Activated gamma-delta T cell treated with Interleukin-2 at 50 U/mL for 16 hours (primary cell): ENCODE results near the gene CD59.

Source experiments
- DNase-seq: peaks from one replicate; pipeline ENCODE4 v3.0.0-alpha.2; 2020

Gene CD59, protein sequence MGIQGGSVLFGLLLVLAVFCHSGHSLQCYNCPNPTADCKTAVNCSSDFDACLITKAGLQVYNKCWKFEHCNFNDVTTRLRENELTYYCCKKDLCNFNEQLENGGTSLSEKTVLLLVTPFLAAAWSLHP

DNA sequence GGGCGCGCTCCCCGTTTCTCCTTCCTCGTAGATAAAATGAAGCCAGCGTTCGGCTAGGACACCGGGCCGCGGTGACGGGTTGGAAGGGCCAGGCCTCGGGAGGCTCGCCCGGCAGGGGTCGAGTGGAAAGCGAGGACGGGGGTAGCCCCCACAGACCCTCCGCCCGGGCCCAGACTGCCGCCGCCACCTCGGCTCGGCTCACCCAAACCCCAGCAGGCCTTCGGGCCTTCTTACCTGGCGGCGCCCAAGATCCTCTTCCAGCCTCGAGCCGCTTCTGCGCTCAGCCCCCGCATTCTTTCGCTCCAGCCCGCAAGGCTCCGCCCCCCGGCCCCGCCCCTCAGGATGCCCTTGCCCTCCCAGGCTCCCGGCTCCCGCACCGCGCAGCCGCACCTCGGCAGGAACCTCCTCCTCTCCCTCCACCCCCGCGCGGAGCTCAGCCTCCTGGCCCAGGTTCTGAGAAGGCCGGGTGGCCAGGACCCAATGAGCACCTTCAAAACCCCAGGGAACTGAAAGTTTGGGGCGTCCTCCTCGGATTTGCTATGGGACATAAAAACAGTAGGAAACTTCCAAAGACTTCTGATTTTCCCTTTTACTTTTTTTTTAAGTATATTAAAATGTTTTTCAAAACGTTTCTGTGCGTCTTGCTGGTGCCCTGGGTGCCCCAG, at the start of gene CD59:
Gene CD59, minus strand, starts transcription at position 276 of the 665 bp plus-strand sequence. CDS start 13,978 bp downstream, outside the sequence.
- peak; percentile 83 for DNase-seq

DNA sequence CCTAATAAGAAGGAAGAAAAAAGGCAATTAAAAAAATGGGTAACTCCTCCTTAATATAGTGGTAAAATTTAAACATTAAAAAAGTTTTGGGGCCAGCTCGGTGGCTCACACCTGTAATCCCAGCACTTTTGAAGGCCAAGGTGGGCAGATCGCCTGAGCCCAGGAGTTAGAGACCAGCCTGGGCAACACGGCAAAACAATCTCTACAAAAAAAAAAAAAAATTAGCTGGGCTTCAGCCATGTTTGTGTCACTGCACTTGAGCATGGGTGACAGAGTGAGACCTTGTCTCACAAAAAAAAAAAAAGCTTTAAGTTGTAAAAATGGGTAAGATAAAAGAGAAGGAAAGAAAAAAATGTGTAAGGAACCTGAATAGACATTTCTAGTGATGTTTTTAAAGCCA, 49.4 kb upstream of the CD59 start:
- no peak for DNase-seq

DNA sequence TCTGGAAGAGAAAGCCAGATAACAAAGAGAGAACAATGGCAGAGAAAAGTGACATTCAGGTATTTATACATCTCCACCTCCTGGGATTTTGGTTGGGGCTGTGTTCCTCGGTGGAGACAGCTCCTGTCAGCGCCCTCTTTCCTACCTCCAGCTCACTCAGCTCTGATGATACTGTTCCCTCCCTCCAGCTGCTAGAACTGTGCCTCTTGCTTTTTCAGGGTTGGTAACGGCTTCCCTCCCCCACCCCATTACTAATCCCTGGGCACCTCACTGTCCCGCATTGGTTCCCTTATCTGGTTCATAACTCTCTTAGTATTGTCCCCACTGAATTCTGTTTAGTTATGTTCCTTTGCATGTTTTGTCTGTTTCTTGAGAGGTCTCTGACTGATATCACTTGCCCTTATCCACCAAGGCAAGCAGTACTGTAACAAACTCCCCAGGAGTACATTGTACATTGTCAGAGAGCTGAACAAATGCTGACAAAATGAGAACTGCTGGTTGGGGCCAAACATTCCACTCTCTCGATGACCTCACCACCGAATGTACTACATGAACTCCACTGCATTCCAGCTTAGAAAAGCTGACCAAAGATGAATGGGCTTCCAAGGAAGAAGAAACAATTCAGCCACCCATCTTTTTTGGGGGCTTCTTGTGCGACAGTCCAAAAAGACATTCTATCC, 43.8 kb upstream of the CD59 start:
- DNase-seq: no peak

DNA sequence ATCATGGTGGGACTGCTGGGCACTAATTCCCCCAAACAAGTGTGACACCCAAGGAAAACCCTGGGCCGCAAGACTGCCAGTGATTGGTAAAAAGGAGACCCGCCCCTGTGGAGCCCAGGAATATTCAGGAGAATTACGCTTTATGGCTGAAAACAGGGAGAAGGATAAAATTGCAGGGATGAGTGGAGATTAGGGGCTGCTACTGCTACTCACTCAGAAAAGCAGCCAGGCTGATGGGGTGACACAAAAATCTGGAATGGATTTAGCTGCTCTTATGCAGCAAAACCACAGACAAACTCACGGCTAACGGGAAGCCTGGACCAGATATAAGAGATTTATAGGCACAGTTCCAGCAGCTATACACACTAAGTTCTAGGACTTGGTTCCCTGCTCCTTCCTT, 42.5 kb upstream of the CD59 start:
- DNase-seq: no peak

DNA sequence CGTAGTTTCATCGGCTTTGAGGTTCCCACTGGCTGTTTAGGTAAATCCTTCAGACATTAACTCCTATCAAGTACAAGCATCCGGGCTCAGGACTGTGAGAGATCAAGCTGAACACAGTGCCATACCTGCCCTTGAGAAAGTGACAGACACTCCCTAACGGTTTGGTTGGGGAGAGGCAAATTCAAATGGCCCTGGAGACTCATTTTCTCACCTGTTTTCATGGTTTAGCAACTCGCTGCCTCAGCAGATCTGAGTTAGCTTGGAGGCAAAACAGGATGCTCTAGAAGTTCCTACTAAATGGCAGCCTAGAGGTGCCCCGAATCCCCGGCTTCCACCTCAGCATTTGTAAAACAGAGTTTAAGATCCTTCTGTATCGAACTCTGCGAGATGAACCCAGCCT, 41.7 kb upstream of the CD59 start:
- DNase-seq: no peak

DNA sequence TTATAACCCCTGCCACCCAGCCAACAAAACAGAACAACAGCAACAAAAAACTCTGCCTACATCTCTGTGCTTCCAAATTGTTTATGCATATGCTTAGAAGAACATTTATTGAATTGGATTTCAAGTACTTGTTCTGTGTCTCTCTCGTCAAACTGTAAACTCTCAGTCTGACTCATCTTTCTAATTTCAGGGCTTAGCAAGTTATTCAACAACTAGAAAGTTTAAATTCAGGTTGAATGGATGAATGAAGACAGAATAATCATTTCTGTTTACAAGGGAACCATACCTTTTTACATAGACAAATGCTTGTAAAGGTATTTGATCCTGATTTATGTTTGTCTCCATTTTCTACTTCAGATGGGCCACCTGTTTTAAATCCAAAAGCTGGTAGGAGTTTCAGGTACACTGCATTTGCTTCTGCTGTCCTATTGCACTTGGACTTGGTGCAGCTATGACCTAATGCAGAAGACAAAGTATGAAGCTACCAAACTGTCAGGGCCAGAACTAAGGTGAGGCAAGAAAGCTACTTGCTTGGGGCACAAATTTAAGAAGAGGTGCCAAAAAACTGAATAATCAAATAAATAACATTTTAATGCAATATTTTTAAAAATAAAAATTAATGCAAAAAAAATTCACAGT, 39.7 kb upstream of the CD59 start:
- DNase-seq: no peak

DNA sequence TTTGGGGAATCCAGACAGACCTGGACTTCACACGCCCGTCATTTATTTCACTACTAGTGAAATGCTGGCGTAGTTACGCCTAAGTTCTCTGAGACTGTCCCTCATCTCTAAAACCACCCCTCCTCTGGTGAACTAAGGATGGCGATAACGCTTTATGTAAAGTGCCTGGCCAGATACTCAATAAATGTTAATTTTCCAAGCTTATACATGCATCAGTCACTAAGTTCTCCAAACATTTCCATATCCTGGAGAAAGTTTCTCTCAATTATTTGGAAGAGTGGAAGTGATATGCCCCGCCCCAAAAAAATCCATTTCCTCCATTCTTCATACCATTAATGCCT, 39.2 kb upstream of the CD59 start:
- DNase-seq: no peak

DNA sequence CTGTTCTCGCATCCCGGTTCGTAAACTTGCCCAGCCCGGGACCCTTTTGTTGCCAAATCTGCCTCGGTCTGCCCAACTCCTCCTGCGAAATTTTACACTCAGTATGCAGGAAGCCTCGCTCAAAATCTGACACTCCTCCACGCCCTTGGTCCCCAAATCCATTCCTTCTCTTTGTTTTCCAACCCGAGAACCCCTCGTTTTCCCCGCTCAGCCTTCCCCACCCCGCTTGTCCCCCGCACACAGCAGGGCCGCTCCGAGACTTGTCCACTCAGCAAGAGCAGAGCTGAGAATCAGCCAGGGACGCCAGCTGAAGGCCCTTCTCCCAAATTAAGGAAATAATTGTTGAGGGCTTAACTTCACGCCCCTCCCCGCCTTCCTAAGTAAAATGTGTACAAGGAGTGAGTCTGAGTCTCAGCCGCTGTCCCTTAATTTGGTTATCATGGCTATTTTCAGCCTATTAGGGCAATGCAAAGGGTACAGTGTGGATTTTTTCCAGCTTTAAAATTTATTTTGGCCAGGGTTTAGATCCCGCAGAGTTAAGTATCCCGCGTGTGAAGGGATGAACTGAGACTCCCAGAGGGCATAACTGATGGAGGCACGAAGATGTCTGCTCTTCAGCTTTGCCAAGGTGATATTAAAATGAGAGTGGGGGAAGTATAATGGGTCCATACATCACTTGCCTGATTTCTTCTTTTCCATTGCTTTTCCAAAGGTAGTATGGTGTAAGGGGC, 38.7 kb upstream of the CD59 start:
- DNase-seq: no peak

DNA sequence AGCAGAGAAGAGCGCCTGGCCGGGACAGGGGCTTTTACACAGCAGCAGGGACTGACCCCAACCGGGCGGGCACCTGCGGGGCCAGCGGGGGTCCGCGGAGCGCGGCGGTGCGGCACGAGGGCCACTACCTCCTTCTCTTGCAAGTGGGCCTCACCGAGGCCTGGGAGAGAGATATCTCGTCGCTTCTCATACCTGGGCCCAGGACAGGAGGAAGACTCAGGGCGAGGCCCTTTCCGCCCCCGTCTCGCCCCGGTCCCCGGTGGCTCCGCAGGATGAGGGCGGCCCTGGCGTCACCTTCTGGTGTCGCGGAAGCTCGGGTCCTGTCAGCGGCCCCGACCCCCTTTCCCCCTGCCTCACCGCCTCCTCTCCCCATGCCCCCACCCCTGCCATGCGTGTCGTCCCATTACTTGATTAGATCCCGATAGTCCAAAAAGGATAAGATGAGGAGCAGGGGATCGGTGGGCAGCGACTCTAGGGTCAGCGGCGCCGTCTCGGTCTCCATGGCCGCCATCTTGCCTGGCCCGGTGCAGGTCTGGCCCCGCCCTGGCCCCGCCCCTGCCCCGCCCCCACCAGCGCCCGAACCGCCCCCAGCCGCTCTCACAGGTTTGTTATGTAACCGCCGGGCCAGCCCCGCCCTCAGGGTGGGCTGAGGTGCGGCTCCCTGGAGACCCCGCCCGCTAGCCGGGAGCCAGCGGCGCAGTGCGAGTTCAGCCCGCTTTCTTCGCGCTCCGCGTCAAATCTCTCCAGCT, 37.9 kb upstream of the CD59 start, which contains the start of gene FBXO3:
Gene FBXO3, minus strand, starts transcription at position 534 of the 749 bp plus-strand sequence. Its CDS starts 23 bp downstream, at position 511.
- DNase-seq: peak; percentile 83

DNA sequence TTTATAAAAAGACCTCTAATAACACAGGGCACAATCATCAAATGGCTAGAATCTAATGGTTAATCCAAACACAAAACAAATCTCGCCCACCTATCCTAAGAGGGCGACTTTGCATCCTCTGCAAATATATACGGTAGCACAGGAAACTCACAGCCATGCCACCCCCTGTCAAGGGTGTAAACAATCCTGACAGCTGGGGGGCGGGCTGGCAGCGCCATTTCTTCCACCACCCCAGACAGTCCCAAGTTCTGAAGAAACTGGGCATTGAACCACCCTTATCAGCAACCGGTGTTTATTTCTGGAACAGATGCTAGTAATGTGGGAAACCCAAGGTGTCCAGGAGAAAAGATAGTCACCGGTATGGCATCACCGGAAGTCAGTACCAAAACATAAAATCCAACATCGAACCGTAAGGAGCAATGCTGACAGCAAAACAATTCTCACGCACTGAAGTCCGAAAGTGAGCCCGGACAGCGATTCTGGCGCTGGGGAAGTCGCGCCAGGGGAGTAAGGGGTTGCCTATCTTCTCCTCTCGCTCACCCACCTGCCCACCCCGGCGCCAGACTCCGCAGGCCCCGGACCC, 37.3 kb upstream of the CD59 start:
- peak; percentile 31 for DNase-seq

DNA sequence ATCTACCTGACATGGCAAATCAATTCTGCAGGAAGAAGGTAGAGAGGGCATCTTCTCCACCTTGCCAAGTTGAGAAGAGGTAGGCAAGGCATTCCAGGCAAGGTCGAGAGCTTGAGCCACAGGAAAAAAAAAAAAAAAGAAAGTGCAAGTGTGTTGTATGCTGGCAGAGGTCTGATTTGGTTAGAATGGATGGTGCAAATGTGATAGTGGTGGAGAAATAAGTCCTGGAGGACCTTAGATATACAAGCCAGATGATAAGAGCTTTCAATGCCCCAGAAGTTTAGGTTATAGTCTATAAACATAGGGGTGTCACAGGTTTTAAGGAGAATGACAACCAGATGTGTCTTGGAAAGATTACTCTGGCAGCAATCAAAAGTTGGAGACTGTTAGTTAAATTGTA, 36.6 kb upstream of the CD59 start:
- DNase-seq: no peak

DNA sequence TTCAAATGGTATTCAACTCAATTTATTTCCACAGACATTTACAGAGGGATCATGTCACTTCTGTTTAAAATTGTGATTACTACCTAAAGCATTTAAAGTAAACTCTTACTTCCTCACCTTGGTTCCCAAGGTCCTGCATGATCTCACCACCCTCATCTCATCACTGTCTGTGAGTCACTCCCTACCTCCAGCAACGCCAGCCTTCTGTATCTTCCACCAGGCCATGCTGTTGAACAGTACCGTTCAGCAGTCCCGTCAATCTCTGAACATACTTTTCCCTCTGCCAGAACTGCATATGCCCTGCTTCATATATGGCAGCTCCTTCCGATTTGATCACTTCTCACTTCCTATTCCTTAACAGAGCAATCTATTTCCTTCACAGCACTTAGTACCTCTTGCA, 36.1 kb upstream of the CD59 start:
- no peak for DNase-seq

DNA sequence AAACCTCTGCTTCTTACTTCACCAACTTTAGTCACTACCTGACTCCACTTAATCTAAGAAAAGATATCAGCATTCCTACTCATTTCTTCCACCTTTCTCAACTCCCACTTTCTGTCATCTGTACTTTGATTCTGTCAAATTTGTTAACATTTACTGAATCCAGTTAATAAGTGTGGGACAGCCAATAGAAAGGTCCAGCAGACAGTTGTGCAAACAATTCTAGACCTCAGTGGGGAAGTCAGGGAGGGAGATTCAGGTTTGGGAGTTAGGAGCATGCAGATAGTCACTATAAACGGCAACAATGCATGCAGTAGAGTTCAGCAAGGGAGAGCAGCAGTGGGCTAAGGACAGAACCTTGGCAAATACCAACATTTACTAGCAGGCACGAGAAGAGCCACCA, 34.0 kb upstream of the CD59 start:
- DNase-seq: no peak

DNA sequence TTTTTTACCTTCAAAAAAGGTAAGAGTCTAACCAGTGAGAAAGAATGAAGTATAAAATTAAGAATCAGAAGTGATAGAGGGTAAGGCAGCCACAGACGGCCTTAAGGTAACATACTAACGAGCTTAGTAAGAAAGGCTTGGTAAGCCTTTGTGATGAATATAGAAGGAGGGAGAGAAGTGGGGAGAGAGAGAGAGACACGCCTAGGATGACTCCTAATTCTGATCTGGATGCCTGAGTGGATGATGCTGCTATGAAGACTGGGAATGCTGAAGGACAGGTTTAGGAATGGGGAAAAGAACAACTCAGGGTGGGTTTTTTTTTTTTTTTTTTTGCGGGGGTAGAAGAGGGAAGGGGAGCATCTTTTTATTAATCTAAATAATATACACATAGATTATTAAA, 33.3 kb upstream of the CD59 start:
- no peak for DNase-seq

DNA sequence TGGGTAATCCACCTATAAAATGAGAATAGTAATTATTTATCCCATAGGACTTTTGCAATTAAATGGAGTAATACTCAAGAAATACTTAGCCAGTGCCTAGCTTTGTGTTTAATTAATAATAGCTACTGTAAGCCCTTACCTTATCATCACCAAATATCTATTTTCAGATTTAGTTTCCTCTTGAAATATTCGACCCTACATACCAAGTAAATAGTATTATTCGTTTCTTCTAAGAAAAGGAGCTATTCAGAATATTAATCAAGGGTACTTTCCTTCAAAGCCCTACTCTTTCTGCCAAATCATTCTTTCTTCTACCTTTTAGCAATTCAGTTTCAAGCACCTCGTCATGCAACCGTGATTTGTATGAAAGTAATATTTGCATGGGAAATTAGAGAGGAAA, 31.4 kb upstream of the CD59 start:
- no peak for DNase-seq

DNA sequence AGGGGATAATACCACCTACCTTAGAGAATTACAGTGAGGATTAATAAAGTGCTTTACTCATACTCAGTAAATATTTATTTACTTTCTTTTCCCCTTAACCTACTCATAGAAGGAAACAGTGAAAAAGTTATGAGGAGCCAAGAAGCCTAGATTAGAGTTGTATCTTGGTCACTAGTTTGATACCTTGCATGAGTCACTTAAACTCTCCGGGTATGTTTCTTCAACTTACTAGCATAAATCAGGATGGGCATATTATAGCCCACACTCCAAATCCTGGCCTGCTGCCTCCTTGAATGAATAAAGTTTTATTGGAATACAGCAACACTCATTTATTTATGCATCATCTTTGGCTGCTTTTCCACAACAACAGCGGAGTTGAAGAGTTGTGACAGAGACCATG, 29.9 kb upstream of the CD59 start:
- DNase-seq: no peak

DNA sequence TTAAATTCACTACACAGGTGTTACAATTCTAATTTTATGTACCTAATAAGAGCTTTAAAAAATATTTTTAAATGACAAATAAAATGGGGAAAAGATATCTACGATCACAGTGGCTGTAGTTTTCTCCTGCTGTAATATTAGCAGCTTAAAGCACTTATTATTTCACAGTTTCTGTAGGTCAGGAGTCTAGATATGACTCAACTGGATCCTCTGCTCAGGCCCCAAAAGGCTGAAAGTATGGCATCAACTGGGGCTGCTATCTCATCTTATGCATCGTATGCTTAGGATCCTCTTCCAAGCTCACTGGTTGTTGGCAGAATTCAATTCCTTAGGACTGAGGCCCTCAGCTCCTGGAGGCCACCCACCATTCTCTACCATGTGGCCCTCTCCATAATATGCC, 25.2 kb upstream of the CD59 start:
- no peak for DNase-seq

DNA sequence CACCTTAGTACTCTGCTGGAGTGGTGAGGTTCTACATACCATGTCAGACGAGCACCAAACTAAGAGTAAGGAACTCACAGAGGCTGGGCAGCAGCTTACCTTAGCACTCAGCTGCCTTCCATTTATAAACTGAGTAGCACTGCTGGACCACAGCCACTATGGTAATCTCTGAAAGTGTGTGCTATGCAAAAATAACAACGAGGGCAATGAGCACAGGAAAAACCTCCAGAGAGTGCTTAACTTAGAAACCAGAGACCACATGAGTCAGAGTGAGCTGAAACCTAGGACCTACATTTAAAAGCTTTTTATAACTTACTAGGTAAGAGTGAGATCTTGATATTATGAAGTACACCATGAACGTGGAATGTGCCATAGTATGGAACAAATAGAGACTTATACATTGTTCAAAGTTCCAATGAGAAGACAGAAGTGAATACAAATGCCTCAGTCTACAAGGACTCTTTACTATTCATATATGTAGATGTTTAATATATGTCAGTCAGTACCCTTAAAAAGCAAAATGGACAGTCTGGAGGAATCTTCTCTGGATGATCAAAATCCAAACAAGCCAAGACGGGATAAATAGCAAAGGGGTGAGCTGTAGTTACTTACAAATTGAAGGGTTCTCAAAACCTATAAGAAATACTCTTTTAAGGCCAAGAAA, 17.2 kb upstream of the CD59 start:
- no peak for DNase-seq

DNA sequence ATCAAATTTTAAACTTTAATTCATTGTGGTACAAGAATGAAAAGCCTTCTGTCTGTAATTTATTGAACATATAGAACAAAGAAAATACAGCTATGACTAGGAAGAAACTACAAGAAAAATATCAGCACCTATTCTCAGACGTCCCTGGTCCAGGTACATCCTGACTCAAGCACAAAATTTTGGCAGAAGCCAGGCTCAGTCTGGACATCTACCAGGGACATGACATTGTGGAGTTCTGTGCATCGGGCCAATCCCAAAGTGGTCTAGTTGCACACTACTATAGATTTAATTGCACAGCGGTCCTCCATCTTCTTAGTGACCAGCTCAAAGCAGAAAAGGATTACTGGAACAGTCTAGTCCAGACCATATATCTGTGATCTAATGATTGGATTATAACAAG, 15.7 kb upstream of the CD59 start:
- no peak for DNase-seq

DNA sequence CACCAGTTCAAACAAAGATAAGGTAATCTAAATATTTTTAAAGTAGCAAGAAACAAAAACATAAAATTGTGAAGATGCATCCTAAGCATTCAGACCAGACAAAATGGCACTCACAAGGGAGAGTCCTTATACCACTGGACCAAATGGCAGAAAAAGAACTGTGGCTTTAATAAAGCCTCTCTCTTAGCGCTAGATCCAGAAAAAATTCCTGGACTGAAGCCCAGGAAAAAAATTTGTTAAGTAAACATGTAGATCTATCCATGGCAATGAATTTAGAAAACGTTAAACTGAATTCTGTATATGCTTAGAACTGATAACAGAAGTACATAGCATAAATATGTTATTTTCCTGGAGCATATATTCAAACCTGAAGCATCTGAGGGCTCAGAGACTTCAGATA, 11.8 kb upstream of the CD59 start:
- DNase-seq: no peak

DNA sequence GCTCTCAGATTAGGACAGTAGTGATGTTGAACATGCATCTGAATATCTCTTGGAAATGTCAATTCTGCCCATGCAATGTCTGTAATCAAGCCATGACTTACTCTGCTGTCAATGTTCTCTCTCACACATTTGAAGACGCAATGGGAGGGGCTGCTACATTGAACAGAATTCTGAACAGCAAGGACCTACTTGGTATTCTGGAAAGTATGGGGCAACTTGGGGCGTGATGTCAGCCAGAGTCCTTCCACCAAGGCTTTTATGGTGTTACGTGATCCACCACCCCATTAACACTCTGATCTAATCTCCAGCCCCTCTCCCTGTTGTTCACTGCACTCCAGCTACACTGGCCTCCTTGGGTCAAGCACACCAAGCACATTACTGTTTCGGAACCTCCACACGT, 7.1 kb upstream of the CD59 start:
- no peak for DNase-seq
